ENCODE measurements around the gene DDX51.

GRCh38 chr12:132167611-132168310, 23.6 kb upstream of the DDX51 start:
- TF ChIP-seq RFX5 (IDR thresholded peaks at IDR 0.05; ENCODE audit: low read depth, low read length) (no peak), CTCF (conservative IDR thresholded peaks at IDR 0.05; ENCODE audit: low read depth, low read length) (no peak)
